ENCODE measurements around the gene C2orf92.
"Not testable (repeated sequence)": the region's sequence is repeated elsewhere in the genome, so short reads cannot be mapped to it uniquely, and the experiment has no call there.

C2orf92 gene

DNA sequence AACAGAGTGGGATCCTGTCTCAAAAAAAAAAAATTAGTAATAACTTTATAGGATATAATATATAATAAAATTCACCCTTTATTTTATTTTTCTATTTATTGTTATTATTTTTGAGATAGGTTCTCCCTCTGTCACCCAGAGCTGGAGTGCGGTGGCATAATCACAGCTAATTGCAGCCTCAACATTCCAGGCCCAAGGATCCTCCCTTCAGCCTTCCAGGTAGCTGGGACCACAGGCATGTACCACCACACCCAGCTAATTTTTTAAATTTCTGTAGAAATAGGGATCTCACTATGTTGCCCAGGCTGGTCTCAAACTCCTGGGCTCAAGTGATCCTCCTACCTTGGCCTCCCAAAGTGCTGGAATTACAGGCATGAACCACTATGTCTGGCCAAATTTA is 958 bp downstream of the C2orf92 start:
- DNase-seq (ENCODE audit: low read depth) = no peak
- H3K4me3 ChIP-seq (ENCODE audit: low read length) = no peak overlapping the region
- TF ChIP-seq CTCF (conservative IDR thresholded peaks at IDR 0.05; ENCODE audit: low read depth, low read length) = no peak

DNA sequence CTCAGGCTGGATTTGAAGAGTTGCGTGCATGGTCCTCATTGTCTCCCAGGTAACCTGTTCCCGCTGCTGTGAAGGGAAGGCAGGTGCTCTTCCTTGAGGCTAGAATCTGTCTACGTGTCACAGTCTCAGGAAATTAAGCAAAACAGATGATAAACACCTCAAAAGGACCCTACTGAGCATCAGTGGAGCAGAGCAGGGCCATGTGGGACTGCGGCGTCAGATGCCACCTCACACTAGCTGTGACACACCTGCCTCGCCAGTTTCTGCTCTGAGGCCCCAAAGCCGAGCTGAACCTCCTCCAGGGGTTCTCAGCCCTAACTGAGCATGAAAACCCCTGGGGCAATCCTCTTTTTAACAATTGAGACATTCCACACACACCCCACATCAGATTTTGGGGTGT is 2.0 kb downstream of the C2orf92 start:
- no peak for TF ChIP-seq CTCF (conservative IDR thresholded peaks at IDR 0.05; ENCODE audit: low read depth, low read length)
- H3K4me3 ChIP-seq (ENCODE audit: low read length) = no peak overlapping the region
- no peak for DNase-seq (ENCODE audit: low read depth)

DNA sequence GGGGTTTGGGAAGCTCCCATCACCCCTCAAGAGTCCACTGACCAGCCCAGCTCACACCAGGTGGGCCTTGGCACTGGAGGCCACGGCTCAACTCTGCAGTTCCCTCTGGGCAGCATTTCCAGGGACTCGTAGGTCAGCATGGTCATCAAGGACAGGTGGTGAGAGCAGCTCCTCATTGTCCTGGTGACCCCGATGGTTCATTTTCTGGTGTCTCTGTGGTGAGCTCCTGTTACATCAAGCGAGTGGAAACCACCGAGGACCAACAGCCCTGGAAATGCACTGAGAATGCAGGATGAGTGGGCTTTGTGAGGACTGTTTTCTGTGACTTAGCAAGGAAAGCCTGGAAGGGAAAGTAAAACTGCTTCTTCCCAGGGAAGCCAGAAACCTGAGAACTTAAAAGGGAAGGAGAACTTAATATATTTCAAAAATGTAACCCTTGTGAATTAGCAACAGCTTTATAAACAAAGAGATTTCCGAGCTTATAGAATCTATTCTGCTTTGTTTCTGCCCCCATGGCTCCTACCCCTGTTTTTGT is 3.2 kb downstream of the C2orf92 start:
- DNase-seq (ENCODE audit: low read depth); H3K4me3 ChIP-seq (ENCODE audit: low read length): not testable (repeated sequence)

DNA sequence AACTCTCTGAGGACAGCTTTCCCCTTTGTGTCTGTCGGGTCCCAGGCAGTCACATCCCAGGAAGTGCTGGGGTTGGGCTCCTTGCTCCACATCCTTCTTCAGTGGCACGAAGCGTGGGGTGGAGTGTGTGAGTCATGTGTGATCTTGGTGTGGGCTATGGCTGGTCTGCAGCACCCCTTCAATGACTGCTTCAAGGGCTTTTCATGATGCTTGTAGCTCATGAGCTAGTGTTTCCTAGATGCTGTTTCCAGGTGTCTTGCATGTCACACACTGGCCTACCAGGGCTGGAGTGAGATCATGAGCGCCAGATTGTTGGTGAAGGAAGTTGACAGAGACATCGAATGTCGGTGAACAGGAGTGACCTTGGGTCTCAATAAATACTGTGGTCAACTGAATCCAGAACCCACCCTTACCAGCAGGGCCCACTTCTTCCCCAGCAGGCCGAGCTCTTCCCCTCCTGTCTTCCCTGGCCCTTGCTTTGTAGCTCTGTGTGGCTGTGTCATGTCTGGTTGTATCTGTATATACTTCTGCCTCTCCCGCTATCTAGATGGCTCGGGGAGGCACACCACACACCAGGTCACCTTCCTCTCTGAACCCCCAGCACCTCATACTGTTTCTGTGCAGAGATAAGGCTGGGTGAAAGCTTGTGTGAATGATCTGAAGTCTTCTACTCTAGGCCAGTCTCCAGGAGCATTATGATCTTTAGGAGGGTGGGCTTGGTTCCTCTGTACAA is 3.8 kb downstream of the C2orf92 start:
- DNase-seq (ENCODE audit: low read depth) = no peak
- no peak overlapping the region for H3K4me3 ChIP-seq (ENCODE audit: low read length)
- no peak for TF ChIP-seq CTCF (conservative IDR thresholded peaks at IDR 0.05; ENCODE audit: low read depth, low read length)

GRCh38 chr2:97673915-97674283 is 4.4 kb downstream of the C2orf92 start:
- DNase-seq (ENCODE audit: low read depth) = no peak
- no peak for TF ChIP-seq CTCF (conservative IDR thresholded peaks at IDR 0.05; ENCODE audit: low read depth, low read length)
- no peak overlapping the region for H3K4me3 ChIP-seq (ENCODE audit: low read length)

DNA sequence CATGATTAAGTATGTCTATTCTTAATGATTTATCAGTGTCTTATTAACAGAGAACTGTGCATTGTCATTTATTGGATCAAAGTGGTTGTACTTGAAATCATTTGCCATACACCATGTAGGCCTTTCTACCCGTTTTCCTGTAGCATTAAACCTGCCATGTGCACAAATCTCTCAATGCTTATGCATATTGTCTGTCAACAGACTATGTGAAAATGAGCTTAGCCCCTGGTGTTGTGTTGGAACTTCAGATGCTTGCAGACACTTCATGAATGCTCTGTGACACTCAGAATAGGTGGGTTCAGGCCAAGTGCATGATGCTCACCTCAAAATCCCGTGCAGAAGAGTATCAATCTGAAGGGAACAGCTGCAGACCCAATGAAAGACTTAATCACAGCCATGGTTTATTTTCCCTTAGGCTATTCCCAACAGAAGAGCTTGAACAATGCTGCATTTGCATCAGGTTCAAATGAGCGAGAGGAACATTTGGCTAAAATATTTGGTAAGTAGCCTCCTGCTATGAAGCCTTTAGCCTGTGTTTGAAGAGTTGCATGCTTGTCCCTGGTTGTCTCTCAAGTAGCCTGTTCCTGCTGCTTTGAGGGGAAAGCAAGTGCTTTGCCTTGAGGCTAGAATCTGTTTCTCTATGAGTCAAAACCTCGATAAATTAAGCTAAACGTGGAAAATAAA is 6.1 kb downstream of the C2orf92 start:
- no peak overlapping the region for H3K4me3 ChIP-seq (ENCODE audit: low read length)
- DNase-seq (ENCODE audit: low read depth) = no peak
- TF ChIP-seq CTCF (conservative IDR thresholded peaks at IDR 0.05; ENCODE audit: low read depth, low read length) = no peak

DNA sequence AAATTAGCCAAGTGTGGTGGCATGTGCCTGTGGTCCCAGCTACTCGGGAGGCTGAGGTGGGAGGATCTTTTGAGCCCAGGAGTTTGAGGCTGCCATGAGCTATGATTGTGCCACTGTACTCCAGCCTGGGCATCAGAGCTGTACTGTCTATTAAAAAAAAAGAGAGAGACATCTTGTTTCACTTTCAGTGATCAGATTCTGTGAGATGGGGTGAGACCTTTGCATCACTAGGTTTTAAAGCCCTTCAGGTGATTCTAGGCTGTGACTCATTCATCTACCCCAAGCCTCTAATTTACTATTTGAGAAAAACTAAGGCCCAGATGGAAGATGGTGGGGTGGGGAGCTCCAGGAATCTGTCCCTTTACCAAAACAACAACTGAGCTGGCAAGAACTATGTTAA is 7.1 kb downstream of the C2orf92 start:
- no peak for DNase-seq (ENCODE audit: low read depth)
- TF ChIP-seq CTCF (conservative IDR thresholded peaks at IDR 0.05; ENCODE audit: low read depth, low read length) = no peak
- no peak overlapping the region for H3K4me3 ChIP-seq (ENCODE audit: low read length)
